Body of pancreas (tissue), 4 donors: ENCODE results near the gene FCRL6.

Experiments used
- CTCF ChIP-seq, 7 experiments: fragments of 450-650 bp in 4 of 7; fragments of 200-600 bp in 3 of 7; sonication (generic) in 3 of 7; IDR thresholded peaks; one replicate each; pipeline ENCODE4 v1.5.1; 2016 to 2019; ENCODE audit warnings: antibody characterized with exemption in 7 of 7
- POLR2A ChIP-seq, 3 donors: fragments of 450-650 bp; IDR thresholded peaks; one replicate each; pipeline ENCODE4 v1.6.1; 2016; ENCODE audit warnings: antibody characterized with exemption in 3 of 3, mild to moderate bottlenecking in 2 of 3

- TF ChIP-seq POLR2A (IDR thresholded peaks at IDR 0.05) (no peak), CTCF (IDR thresholded peaks at IDR 0.05) (peak; percentile 16 to 67 (median 60))
These were observed 11.8 kb upstream of the FCRL6 start for GRCh38 chr1:159790237-159790917.
